ENCODE measurements around the gene RIMOC1. TPM values are rescaled to one million over a fixed set of nuclear protein-coding genes. Genes with fewer than 3 reads are reported as not detected.

Gene RIMOC1
- total RNA-seq, 1 experiment from 2014 or later, result 43.4 TPM

GRCh38 chr5:41925555-41925951 is 21.4 kb downstream of the RIMOC1 start:
- H3K27ac ChIP-seq (ENCODE audit: low read depth, low read length, poor library complexity, severe bottlenecking), result peak overlapping the region; percentile 93
- POLR2A ChIA-PET (ENCODE audit: low non-redundant PET), result interaction anchor here (0.6 kb wide), 1 partner anchor 821 kb away, joined by 3 read pairs; no protein-coding TSS in a partner anchor
- peaks cover 5% of the 10 kb centered on the region for H3K4me1 ChIP-seq (ENCODE audit: insufficient read depth, low read length, poor library complexity, severe bottlenecking)
- TF ChIP-seq CTCF (conservative IDR thresholded peaks at IDR 0.05; ENCODE audit: low read depth, low read length) (no peak), EZH2 (IDR thresholded peaks at IDR 0.05; ENCODE audit: borderline replicate concordance, low read depth, low read length, poor library complexity, severe bottlenecking) (no peak)
- BruUV-seq (replicated peaks), result no TSS peak
- H3K36me3 ChIP-seq (ENCODE audit: insufficient read depth, low read length, poor library complexity, severe bottlenecking), result peaks cover 3% of the 10 kb centered on the region
- H3K4me3 ChIP-seq (ENCODE audit: low read depth, low read length, poor library complexity, severe bottlenecking), result peak overlapping the region; percentile 70
- CTCF ChIA-PET, result no interaction called here
- intact Hi-C loops (cut with micrococcal nuclease; ENCODE audit: unreplicated experiment), result no loop called here
- H3K27me3 ChIP-seq (replicated peaks; ENCODE audit: insufficient read depth, low read depth, low read length, poor library complexity), result no peaks in the 10 kb centered on the region
- no peaks in the 10 kb centered on the region for H3K9me3 ChIP-seq (ENCODE audit: low read depth, low read length, poor library complexity, severe bottlenecking)
- DNase-seq (ENCODE audit: low spot score), result peak; percentile 46

- TF ChIP-seq CTCF (conservative IDR thresholded peaks at IDR 0.05; ENCODE audit: low read depth, low read length), result no peak
- TF ChIP-seq EZH2 (IDR thresholded peaks at IDR 0.05; ENCODE audit: borderline replicate concordance, low read depth, low read length, poor library complexity, severe bottlenecking), result no peak
- no TSS peak for BruUV-seq (replicated peaks)
- ChIA-PET POLR2A (ENCODE audit: low non-redundant PET) (no interaction called here), CTCF (no interaction called here)
- no peak overlapping the region for H3K4me3 ChIP-seq (ENCODE audit: low read depth, low read length, poor library complexity, severe bottlenecking)
- H3K27ac ChIP-seq (ENCODE audit: low read depth, low read length, poor library complexity, severe bottlenecking), result no peak overlapping the region
- no peaks in the 10 kb centered on the region for H3K36me3 ChIP-seq (ENCODE audit: insufficient read depth, low read length, poor library complexity, severe bottlenecking)
- intact Hi-C loops (cut with micrococcal nuclease; ENCODE audit: unreplicated experiment), result no loop called here
- no peaks in the 10 kb centered on the region for H3K9me3 ChIP-seq (ENCODE audit: low read depth, low read length, poor library complexity, severe bottlenecking)
- no peak for DNase-seq (ENCODE audit: low spot score)
- no peaks in the 10 kb centered on the region for H3K27me3 ChIP-seq (replicated peaks; ENCODE audit: insufficient read depth, low read depth, low read length, poor library complexity)
- peaks cover 5% of the 10 kb centered on the region for H3K4me1 ChIP-seq (ENCODE audit: insufficient read depth, low read length, poor library complexity, severe bottlenecking)
Observed at GRCh38 chr5:41927604-41928003, 23.5 kb downstream of the RIMOC1 start.

GRCh38 chr5:41929035-41929434 is 24.9 kb downstream of the RIMOC1 start:
- Histone ChIP-seq H3K27me3 (replicated peaks; ENCODE audit: insufficient read depth, low read depth, low read length, poor library complexity) (no peaks in the 10 kb centered on the region), H3K9me3 (ENCODE audit: low read depth, low read length, poor library complexity, severe bottlenecking) (no peaks in the 10 kb centered on the region), H3K36me3 (ENCODE audit: insufficient read depth, low read length, poor library complexity, severe bottlenecking) (no peaks in the 10 kb centered on the region), H3K4me3 (ENCODE audit: low read depth, low read length, poor library complexity, severe bottlenecking) (no peak overlapping the region), H3K27ac (ENCODE audit: low read depth, low read length, poor library complexity, severe bottlenecking) (no peak overlapping the region), H3K4me1 (ENCODE audit: insufficient read depth, low read length, poor library complexity, severe bottlenecking) (peaks cover 5% of the 10 kb centered on the region)
- BruUV-seq (replicated peaks), result no TSS peak
- POLR2A ChIA-PET (ENCODE audit: low non-redundant PET), result no interaction called here
- TF ChIP-seq CTCF (conservative IDR thresholded peaks at IDR 0.05; ENCODE audit: low read depth, low read length) (no peak), EZH2 (IDR thresholded peaks at IDR 0.05; ENCODE audit: borderline replicate concordance, low read depth, low read length, poor library complexity, severe bottlenecking) (no peak)
- intact Hi-C loops (cut with micrococcal nuclease; ENCODE audit: unreplicated experiment), result no loop called here
- DNase-seq (ENCODE audit: low spot score), result no peak
- CTCF ChIA-PET, result no interaction called here

Data from A673 (cell line).